ENCODE data around the gene CALY.

Gene CALY

DNA sequence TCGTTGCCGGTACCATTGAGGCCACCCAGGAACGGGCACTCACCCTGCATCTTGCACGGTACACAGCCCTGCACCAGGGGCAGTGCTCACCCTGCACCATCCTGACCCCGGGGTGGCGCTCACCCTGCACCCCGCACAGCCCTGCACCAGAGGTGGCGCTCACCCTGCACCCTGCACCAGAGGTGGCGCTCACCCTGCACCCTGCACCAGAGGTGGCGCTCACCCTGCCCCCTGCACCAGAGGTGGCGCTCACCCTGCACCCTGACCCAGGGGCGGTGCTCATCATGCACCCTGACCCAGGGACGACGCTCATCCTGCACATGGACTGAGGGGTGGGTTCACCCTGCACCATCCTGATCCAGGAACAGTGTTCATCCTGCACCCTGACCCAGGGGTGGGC, 34.5 kb downstream of the CALY start:
- H3K79me2 ChIP-seq (ENCODE audit: insufficient read depth, low read length), result peaks cover 27% of the 10 kb centered on the region
- no peaks in the 10 kb centered on the region for H3K9me2 ChIP-seq (replicated peaks; ENCODE audit: insufficient read depth, low read length)
- H3F3A ChIP-seq (ENCODE audit: insufficient read depth), result no peaks in the 10 kb centered on the region
- H4K20me1 ChIP-seq (ENCODE audit: low read depth, low read length), result no peaks in the 10 kb centered on the region
- no peak overlapping the region for H3K9ac ChIP-seq (ENCODE audit: low read length)
- no peak overlapping the region for H2AFZ ChIP-seq (ENCODE audit: low read depth, low read length, severe bottlenecking)
- H3K4me2 ChIP-seq (ENCODE audit: low read depth, low read length, poor library complexity, severe bottlenecking), result no peak overlapping the region
- TF ChIP-seq EZH2phosphoT487 (conservative IDR thresholded peaks at IDR 0.05; ENCODE audit: low read length), result no peak
- TF ChIP-seq, protein P1, sequence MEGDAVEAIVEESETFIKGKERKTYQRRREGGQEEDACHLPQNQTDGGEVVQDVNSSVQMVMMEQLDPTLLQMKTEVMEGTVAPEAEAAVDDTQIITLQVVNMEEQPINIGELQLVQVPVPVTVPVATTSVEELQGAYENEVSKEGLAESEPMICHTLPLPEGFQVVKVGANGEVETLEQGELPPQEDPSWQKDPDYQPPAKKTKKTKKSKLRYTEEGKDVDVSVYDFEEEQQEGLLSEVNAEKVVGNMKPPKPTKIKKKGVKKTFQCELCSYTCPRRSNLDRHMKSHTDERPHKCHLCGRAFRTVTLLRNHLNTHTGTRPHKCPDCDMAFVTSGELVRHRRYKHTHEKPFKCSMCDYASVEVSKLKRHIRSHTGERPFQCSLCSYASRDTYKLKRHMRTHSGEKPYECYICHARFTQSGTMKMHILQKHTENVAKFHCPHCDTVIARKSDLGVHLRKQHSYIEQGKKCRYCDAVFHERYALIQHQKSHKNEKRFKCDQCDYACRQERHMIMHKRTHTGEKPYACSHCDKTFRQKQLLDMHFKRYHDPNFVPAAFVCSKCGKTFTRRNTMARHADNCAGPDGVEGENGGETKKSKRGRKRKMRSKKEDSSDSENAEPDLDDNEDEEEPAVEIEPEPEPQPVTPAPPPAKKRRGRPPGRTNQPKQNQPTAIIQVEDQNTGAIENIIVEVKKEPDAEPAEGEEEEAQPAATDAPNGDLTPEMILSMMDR (IDR thresholded peaks at IDR 0.05; ENCODE audit: insufficient read depth, low read length, poor library complexity, severe bottlenecking), result no peak
- H3K27me3 ChIP-seq (ENCODE audit: low read length), result no peaks in the 10 kb centered on the region
- no peaks in the 10 kb centered on the region for H3K9me3 ChIP-seq (ENCODE audit: insufficient read depth, low read length)
- no peaks in the 10 kb centered on the region for H3K36me3 ChIP-seq (ENCODE audit: low read length)
- H3K4me3 ChIP-seq (ENCODE audit: insufficient read depth, low read length, poor library complexity, severe bottlenecking), result no peak overlapping the region
- no peak overlapping the region for H3K27ac ChIP-seq (ENCODE audit: low read depth, low read length)

DNA sequence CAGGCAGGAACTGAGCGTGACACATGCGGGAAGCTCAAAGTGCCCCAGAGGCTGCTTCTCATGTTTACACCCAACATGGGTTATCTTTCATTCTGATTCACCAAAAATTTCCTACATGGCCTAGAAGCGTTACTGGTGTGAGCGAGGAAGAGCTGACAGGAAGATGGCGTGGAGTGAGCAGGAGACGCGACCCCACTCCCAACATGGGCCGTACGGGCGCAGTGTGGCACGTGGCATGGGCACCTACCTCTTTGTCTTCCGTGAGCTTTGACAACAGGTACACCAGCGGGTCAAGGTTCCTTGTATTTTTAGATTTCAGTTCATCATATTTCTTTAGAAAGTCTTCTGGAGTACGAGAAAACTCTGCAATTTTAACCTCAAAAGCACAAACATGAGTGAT, 37.0 kb downstream of the CALY start:
- Histone ChIP-seq H3K79me2 (ENCODE audit: insufficient read depth, low read length) (peaks cover 11% of the 10 kb centered on the region), H3F3A (ENCODE audit: insufficient read depth) (no peaks in the 10 kb centered on the region), H3K27ac (ENCODE audit: low read depth, low read length) (no peak overlapping the region), H3K9me3 (ENCODE audit: insufficient read depth, low read length) (no peaks in the 10 kb centered on the region), H3K9ac (ENCODE audit: low read length) (no peak overlapping the region), H3K9me2 (replicated peaks; ENCODE audit: insufficient read depth, low read length) (no peaks in the 10 kb centered on the region), H4K20me1 (ENCODE audit: low read depth, low read length) (no peaks in the 10 kb centered on the region), H2AFZ (ENCODE audit: low read depth, low read length, severe bottlenecking) (no peak overlapping the region), H3K27me3 (ENCODE audit: low read length) (no peaks in the 10 kb centered on the region), H3K4me3 (ENCODE audit: insufficient read depth, low read length, poor library complexity, severe bottlenecking) (no peak overlapping the region), H3K4me2 (ENCODE audit: low read depth, low read length, poor library complexity, severe bottlenecking) (no peak overlapping the region), H3K36me3 (ENCODE audit: low read length) (no peaks in the 10 kb centered on the region)
- TF ChIP-seq EZH2phosphoT487 (conservative IDR thresholded peaks at IDR 0.05; ENCODE audit: low read length), result no peak
- TF ChIP-seq, protein P1 (IDR thresholded peaks at IDR 0.05; ENCODE audit: insufficient read depth, low read length, poor library complexity, severe bottlenecking), result no peak

DNA sequence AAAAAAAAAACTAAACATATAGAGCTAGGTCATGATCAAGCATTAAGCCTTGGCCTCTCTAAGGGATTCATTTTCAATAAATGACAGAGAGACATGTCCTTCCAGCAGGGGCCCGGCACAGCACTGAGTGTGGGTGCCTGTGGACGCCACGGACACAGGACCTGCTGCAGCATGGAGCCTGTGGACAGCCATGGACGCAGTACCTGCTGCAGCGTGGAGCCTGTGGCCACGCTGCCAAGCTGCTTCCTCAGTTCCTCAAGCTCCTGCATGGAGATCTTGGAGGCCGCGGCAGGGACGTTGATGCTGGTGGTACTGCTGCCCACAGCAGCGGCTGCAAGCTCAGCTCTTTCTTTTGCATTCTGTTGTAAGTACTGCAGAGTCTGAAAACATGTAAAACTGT, 37.5 kb downstream of the CALY start:
- H3K36me3 ChIP-seq (ENCODE audit: low read length), result no peaks in the 10 kb centered on the region
- no peaks in the 10 kb centered on the region for H3K27me3 ChIP-seq (ENCODE audit: low read length)
- no peak overlapping the region for H3K9ac ChIP-seq (ENCODE audit: low read length)
- H3K4me3 ChIP-seq (ENCODE audit: insufficient read depth, low read length, poor library complexity, severe bottlenecking), result no peak overlapping the region
- H3K9me2 ChIP-seq (replicated peaks; ENCODE audit: insufficient read depth, low read length), result no peaks in the 10 kb centered on the region
- H3K27ac ChIP-seq (ENCODE audit: low read depth, low read length), result no peak overlapping the region
- H2AFZ ChIP-seq (ENCODE audit: low read depth, low read length, severe bottlenecking), result no peak overlapping the region
- TF ChIP-seq, protein P1 (IDR thresholded peaks at IDR 0.05; ENCODE audit: insufficient read depth, low read length, poor library complexity, severe bottlenecking), result no peak
- TF ChIP-seq EZH2phosphoT487 (conservative IDR thresholded peaks at IDR 0.05; ENCODE audit: low read length), result no peak
- H3K4me2 ChIP-seq (ENCODE audit: low read depth, low read length, poor library complexity, severe bottlenecking), result no peak overlapping the region
- H3K79me2 ChIP-seq (ENCODE audit: insufficient read depth, low read length), result peaks cover 10% of the 10 kb centered on the region
- no peaks in the 10 kb centered on the region for H4K20me1 ChIP-seq (ENCODE audit: low read depth, low read length)
- no peaks in the 10 kb centered on the region for H3F3A ChIP-seq (ENCODE audit: insufficient read depth)
- no peaks in the 10 kb centered on the region for H3K9me3 ChIP-seq (ENCODE audit: insufficient read depth, low read length)
